Lower lobe of right lung (tissue), 2 donors: ENCODE measurements around the gene CHTOP. TPM values are rescaled to one million over a fixed set of nuclear protein-coding genes. Genes with fewer than 3 reads are reported as not detected.

Experiments used
- ATAC-seq, 2 donors: fragments of 200-7000 bp; cut with Tn5 transposase; one replicate each; pipeline ENCODE4 v1.9.1; 2020 to 2022; ENCODE audit warnings: mild to moderate bottlenecking in 2 of 2, moderate library complexity in 2 of 2
- DNase-seq: peaks from one replicate; pipeline ENCODE4 v3.0.0-alpha.2; 2020
- H3K27ac ChIP-seq: fragments of 200-600 bp; one replicate; pipeline ENCODE4 v1.8.0; 2022
- H3K27me3 ChIP-seq: fragments of 200-600 bp; one replicate; pipeline ENCODE4 v1.8.0; 2022; ENCODE audit warnings: low read depth
- H3K36me3 ChIP-seq: fragments of 200-600 bp; one replicate; pipeline ENCODE4 v1.8.0; 2022; ENCODE audit warnings: mild to moderate bottlenecking
- H3K4me1 ChIP-seq: fragments of 200-600 bp; one replicate; pipeline ENCODE4 v1.8.0; 2022
- H3K4me3 ChIP-seq: fragments of 200-600 bp; one replicate; pipeline ENCODE4 v1.8.0; 2022; ENCODE audit warnings: mild to moderate bottlenecking
- H3K9me3 ChIP-seq: fragments of 200-600 bp; one replicate; pipeline ENCODE4 v1.8.0; 2022
- intact Hi-C: fragments of 100-400 bp; cut with DNase I; formaldehyde crosslinking; loops from one replicate; pipeline ENCODE4 v1.11.0; 2022
- total RNA-seq: library from RNA; stranded (reverse); fragmentation: NEBNext Ultra II Directional; extraction: Animal tissue kit (Norgen Biotek cat#: 25700); gene quantifications from one replicate; pipeline ENCODE4 v1.2.1, GENCODE V29; 2021
- TF ChIP-seq, protein P1 (sequence below): fragments of 200-600 bp; IDR thresholded peaks from one replicate; pipeline ENCODE4 v1.8.0; 2022; ENCODE audit warnings: antibody characterized with exemption, mild to moderate bottlenecking
- donor health status: DM: no; HTN: yes; CAD: no; lungs with severe emphysema.

The CHTOP gene
- total RNA-seq, 1 donor from 2014 or later, result 72.2 TPM

DNA sequence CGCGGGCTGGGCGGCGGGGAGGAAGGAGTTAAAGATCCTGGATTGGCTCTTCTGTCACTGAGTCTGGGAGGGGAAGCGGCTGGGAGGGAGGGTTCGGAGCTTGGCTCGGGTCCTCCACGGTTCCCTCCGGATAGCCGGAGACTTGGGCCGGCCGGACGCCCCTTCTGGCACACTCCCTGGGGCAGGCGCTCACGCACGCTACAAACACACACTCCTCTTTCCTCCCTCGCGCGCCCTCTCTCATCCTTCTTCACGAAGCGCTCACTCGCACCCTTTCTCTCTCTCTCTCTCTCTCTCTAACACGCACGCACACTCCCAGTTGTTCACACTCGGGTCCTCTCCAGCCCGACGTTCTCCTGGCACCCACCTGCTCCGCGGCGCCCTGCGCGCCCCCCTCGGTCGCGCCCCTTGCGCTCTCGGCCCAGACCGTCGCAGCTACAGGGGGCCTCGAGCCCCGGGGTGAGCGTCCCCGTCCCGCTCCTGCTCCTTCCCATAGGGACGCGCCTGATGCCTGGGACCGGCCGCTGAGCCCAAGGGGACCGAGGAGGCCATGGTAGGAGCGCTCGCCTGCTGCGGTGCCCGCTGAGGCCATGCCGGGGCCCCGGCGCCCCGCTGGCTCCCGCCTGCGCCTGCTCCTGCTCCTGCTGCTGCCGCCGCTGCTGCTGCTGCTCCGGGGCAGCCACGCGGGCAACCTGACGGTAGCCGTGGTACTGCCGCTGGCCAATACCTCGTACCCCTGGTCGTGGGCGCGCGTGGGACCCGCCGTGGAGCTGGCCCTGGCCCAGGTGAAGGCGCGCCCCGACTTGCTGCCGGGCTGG, 44.9 kb downstream of the CHTOP start, which contains the start of gene NPR1:
NPR1 (plus strand) TSS at position 170 of the 818 bp plus-strand sequence; CDS start at position 591, 421 bp downstream.
- H3K4me3 ChIP-seq, result peak within 1 kb of the TSS; percentile 76
- no peaks in the 10 kb centered on the region for H3K9me3 ChIP-seq
- intact Hi-C loops, result no loop called here
- H3K4me1 ChIP-seq, result peaks cover 32% of the 10 kb centered on the region
- DNase-seq, result peak; percentile 67
- TF ChIP-seq, protein P1, sequence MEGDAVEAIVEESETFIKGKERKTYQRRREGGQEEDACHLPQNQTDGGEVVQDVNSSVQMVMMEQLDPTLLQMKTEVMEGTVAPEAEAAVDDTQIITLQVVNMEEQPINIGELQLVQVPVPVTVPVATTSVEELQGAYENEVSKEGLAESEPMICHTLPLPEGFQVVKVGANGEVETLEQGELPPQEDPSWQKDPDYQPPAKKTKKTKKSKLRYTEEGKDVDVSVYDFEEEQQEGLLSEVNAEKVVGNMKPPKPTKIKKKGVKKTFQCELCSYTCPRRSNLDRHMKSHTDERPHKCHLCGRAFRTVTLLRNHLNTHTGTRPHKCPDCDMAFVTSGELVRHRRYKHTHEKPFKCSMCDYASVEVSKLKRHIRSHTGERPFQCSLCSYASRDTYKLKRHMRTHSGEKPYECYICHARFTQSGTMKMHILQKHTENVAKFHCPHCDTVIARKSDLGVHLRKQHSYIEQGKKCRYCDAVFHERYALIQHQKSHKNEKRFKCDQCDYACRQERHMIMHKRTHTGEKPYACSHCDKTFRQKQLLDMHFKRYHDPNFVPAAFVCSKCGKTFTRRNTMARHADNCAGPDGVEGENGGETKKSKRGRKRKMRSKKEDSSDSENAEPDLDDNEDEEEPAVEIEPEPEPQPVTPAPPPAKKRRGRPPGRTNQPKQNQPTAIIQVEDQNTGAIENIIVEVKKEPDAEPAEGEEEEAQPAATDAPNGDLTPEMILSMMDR, result no peak
- H3K27ac ChIP-seq, result peak within 1 kb of the TSS; percentile 77
- H3K36me3 ChIP-seq, result peaks cover 19% of the 10 kb centered on the region
- H3K27me3 ChIP-seq, result peaks cover 13% of the 10 kb centered on the region
- peak; percentile 78 to 81 for ATAC-seq

DNA sequence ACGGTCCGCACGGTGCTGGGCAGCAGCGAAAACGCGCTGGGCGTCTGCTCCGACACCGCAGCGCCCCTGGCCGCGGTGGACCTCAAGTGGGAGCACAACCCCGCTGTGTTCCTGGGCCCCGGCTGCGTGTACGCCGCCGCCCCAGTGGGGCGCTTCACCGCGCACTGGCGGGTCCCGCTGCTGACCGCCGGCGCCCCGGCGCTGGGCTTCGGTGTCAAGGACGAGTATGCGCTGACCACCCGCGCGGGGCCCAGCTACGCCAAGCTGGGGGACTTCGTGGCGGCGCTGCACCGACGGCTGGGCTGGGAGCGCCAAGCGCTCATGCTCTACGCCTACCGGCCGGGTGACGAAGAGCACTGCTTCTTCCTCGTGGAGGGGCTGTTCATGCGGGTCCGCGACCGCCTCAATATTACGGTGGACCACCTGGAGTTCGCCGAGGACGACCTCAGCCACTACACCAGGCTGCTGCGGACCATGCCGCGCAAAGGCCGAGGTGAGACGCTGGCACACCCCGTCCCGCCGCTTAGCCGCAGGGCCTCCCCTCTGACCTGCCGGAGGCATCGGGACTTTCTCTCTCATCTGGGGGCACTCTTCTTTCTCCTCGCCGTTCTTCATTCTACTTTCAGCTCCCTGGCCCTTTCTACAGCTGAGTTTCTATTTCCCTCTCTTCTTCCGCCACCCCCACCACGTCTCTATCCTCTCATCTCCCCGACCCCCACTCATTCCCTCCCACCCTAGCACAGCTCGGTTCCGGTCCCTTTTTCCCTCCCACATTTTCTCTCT, 45.7 kb downstream of the CHTOP start:
- H3K27me3 ChIP-seq, result peaks cover 13% of the 10 kb centered on the region
- no peaks in the 10 kb centered on the region for H3K9me3 ChIP-seq
- DNase-seq, result peak; percentile 52
- intact Hi-C loops, result no loop called here
- peaks cover 32% of the 10 kb centered on the region for H3K4me1 ChIP-seq
- TF ChIP-seq, protein P1, result peak; percentile 26
- peak overlapping the region; percentile 77 for H3K27ac ChIP-seq
- H3K4me3 ChIP-seq, result peak overlapping the region; percentile 76
- H3K36me3 ChIP-seq, result peaks cover 19% of the 10 kb centered on the region
- ATAC-seq, result peak; percentile 66

DNA sequence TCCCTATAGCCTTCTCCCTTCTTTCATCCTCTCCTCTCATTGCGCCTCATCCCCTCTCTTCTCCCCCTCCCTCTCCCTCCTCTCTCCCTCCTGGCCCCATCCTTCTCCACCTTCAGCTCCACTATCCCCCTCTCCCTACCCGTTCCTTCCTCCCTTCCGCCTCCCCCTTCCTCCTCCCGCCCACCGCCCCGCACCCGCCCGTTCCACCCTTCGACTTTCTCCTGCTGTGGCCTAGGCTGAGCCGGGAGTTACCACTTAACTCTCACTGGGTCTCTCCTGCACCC, 46.2 kb downstream of the CHTOP start:
- TF ChIP-seq, protein P1, result no peak

DNA sequence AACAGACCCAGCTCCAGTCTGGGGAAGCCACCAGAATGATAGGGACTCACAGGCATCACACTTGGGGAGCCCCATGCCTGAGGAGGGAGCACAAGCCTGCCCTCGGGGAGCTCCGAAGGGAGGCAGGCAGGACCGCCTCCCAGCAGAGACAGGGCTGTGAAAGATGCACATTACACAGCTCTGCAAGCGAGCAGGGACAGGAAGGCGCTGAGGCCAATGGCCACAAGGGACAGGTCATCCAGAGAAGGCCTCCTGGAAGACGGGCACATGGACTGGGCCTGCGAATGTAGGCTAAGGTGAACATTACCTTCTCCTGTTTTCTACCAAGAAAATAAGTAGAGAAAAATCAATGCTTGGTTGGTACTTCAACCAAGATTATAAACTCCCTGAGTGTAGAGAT, 48.9 kb downstream of the CHTOP start:
- Histone ChIP-seq H3K27me3 (peaks cover 13% of the 10 kb centered on the region), H3K9me3 (no peaks in the 10 kb centered on the region), H3K4me3 (no peak overlapping the region), H3K36me3 (peaks cover 43% of the 10 kb centered on the region), H3K27ac (no peak overlapping the region), H3K4me1 (peaks cover 27% of the 10 kb centered on the region)
- ATAC-seq, result no peak
- intact Hi-C loops, result no loop called here
- TF ChIP-seq, protein P1, result no peak
- DNase-seq, result peak; percentile 28

More for the DNA sequence above, 46.2 kb downstream of the CHTOP start:
- Histone ChIP-seq H3K27ac (peak overlapping the region; percentile 77), H3K9me3 (no peaks in the 10 kb centered on the region), H3K4me3 (peak overlapping the region; percentile 76), H3K36me3 (peaks cover 24% of the 10 kb centered on the region), H3K4me1 (peaks cover 32% of the 10 kb centered on the region), H3K27me3 (peaks cover 13% of the 10 kb centered on the region)
- ATAC-seq, result no peak
- peak; percentile 4 for DNase-seq
- intact Hi-C loops, result no loop called here

DNA sequence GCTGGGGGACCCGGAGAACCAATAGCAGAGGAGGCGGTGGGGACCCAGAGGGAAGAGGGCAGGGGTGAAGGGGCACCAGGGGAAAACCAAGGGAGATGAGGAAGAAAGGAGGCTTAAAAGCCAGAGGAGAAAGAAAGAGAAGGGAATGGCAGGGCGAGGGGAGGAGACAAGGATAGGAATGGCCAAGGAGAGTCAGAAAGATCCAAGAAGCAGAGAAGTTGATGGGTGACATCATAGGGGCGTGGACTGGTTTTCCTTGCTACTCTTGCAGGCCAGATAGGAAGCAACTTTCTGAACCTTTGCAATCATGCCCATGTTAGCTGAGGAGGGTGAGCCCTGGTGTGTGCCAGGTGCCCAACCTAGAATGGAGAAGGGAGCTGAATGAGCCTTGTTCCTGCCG, 50.0 kb downstream of the CHTOP start:
- intact Hi-C loops, result no loop called here

More for the DNA sequence above, 50.0 kb downstream of the CHTOP start:
- Histone ChIP-seq H3K9me3 (no peaks in the 10 kb centered on the region), H3K4me1 (peaks cover 16% of the 10 kb centered on the region), H3K36me3 (peaks cover 49% of the 10 kb centered on the region), H3K27me3 (peaks cover 5% of the 10 kb centered on the region), H3K4me3 (no peak overlapping the region), H3K27ac (no peak overlapping the region)
- TF ChIP-seq, protein P1, result no peak
- DNase-seq, result peak; percentile 10
- no peak for ATAC-seq
